Stomach (tissue), 4 donors: ENCODE results near the gene TNFRSF8.

Experiments
- CTCF ChIP-seq, 7 experiments: fragments of 450-650 bp in 4 of 7; fragments of 200-600 bp in 3 of 7; sonication (generic) in 3 of 7; IDR thresholded peaks; one replicate each; pipeline ENCODE4 v1.5.1; 2016 to 2019; ENCODE audit warnings: antibody characterized with exemption in 7 of 7, control low read depth in 2 of 7, mild to moderate bottlenecking in 1 of 7
- EP300 ChIP-seq: sonication (generic); formaldehyde crosslinking; IDR thresholded peaks from one replicate; pipeline ENCODE4 v1.6.1; 2017; ENCODE audit warnings: antibody characterized with exemption
- POLR2A ChIP-seq, 4 donors: fragments of 450-650 bp; IDR thresholded peaks; one replicate each; pipeline ENCODE4 v1.6.1; 2016; ENCODE audit warnings: antibody characterized with exemption in 4 of 4, control low read depth in 2 of 4, mild to moderate bottlenecking in 1 of 4, moderate library complexity in 1 of 4

GRCh38 chr1:12171206-12172041 lies 108.3 kb downstream of the TNFRSF8 start:
- no peak for TF ChIP-seq CTCF (IDR thresholded peaks at IDR 0.05)
- TF ChIP-seq POLR2A (IDR thresholded peaks at IDR 0.05) = no peak
- TF ChIP-seq EP300 = no peak
